ENCODE data around the gene CHMP2B.

CHMP2B gene

GRCh38 chr3:87191641-87192040 lies 35.5 kb upstream of the CHMP2B start:
- no peak for DNase-seq (ENCODE audit: low read depth)
- no peak for TF ChIP-seq CTCF (IDR thresholded peaks at IDR 0.05; ENCODE audit: insufficient read depth, low read depth, low read length, missing control alignments)
- no peak overlapping the region for H3K4me3 ChIP-seq (ENCODE audit: low read depth, low read length)

GRCh38 chr3:87196879-87197278 lies 30.2 kb upstream of the CHMP2B start:
- no peak for DNase-seq (ENCODE audit: low read depth)

GRCh38 chr3:87197531-87197930 lies 29.6 kb upstream of the CHMP2B start:
- TF ChIP-seq CTCF (IDR thresholded peaks at IDR 0.05; ENCODE audit: insufficient read depth, low read depth, low read length, missing control alignments) = no peak
- no peak overlapping the region for H3K4me3 ChIP-seq (ENCODE audit: low read depth, low read length)
- no peak for DNase-seq (ENCODE audit: low read depth)

More at GRCh38 chr3:87196879-87197278, 30.2 kb upstream of the CHMP2B start:
- no peak overlapping the region for H3K4me3 ChIP-seq (ENCODE audit: low read depth, low read length)
- no peak for TF ChIP-seq CTCF (IDR thresholded peaks at IDR 0.05; ENCODE audit: insufficient read depth, low read depth, low read length, missing control alignments)

GRCh38 chr3:87198774-87199173 lies 28.3 kb upstream of the CHMP2B start:
- no peak for TF ChIP-seq CTCF (IDR thresholded peaks at IDR 0.05; ENCODE audit: insufficient read depth, low read depth, low read length, missing control alignments)
- no peak overlapping the region for H3K4me3 ChIP-seq (ENCODE audit: low read depth, low read length)
- DNase-seq (ENCODE audit: low read depth) = no peak

- TF ChIP-seq CTCF (IDR thresholded peaks at IDR 0.05; ENCODE audit: insufficient read depth, low read depth, low read length, missing control alignments) = no peak
- H3K4me3 ChIP-seq (ENCODE audit: low read depth, low read length) = no peak overlapping the region
- no peak for DNase-seq (ENCODE audit: low read depth)
These were observed 27.5 kb upstream of the CHMP2B start for GRCh38 chr3:87199628-87200027.

GRCh38 chr3:87200060-87200647 lies 27.0 kb upstream of the CHMP2B start:
- H3K4me3 ChIP-seq (ENCODE audit: low read depth, low read length) = no peak overlapping the region
- no peak for TF ChIP-seq CTCF (IDR thresholded peaks at IDR 0.05; ENCODE audit: insufficient read depth, low read depth, low read length, missing control alignments)
- no peak for DNase-seq (ENCODE audit: low read depth)

- no peak for DNase-seq (ENCODE audit: low read depth)
- H3K4me3 ChIP-seq (ENCODE audit: low read depth, low read length) = no peak overlapping the region
- no peak for TF ChIP-seq CTCF (IDR thresholded peaks at IDR 0.05; ENCODE audit: insufficient read depth, low read depth, low read length, missing control alignments)
These were observed 25.4 kb upstream of the CHMP2B start for GRCh38 chr3:87201727-87202126.
